NCI-H446 treated with DMSO at 0.1 percent for 48 hours (cell line): Measurements from ENCODE around the gene SLC1A1.
A peak's percentile ranks its signal among the peaks of the same experiment; 100 is the strongest.
"Not testable (repeated sequence)": the region's sequence is repeated elsewhere in the genome, so short reads cannot be mapped to it uniquely, and the experiment has no call there.

ENCODE experiments used
- DNase-seq: peaks from one replicate; lab custom pipeline; 2025; lab: John Stamatoyannopoulos, UW

SLC1A1 gene

GRCh38 chr9:4579001-4579400, 88.7 kb downstream of the SLC1A1 start:
- DNase-seq = peak; percentile 57

GRCh38 chr9:4581035-4581760, 90.9 kb downstream of the SLC1A1 start:
- no peak for DNase-seq

- no peak for DNase-seq
Observed at GRCh38 chr9:4581861-4582565, 91.7 kb downstream of the SLC1A1 start.

- no peak for DNase-seq
Observed at GRCh38 chr9:4583001-4583400, 92.7 kb downstream of the SLC1A1 start.

- DNase-seq = no peak
Observed at GRCh38 chr9:4584636-4585035, 94.4 kb downstream of the SLC1A1 start.

- no peak for DNase-seq
Observed at GRCh38 chr9:4585135-4585534, 94.9 kb downstream of the SLC1A1 start.

GRCh38 chr9:4588721-4589120, 98.5 kb downstream of the SLC1A1 start:
- no peak for DNase-seq

- no peak for DNase-seq
Observed at GRCh38 chr9:4590430-4591122, 100.3 kb downstream of the SLC1A1 start.

GRCh38 chr9:4591123-4591500, 100.8 kb downstream of the SLC1A1 start:
- no peak for DNase-seq

GRCh38 chr9:4592295-4592694, 102.0 kb downstream of the SLC1A1 start:
- DNase-seq = no peak

- DNase-seq = no peak
Observed at GRCh38 chr9:4592886-4593285, 102.6 kb downstream of the SLC1A1 start.

- no peak for DNase-seq
Observed at GRCh38 chr9:4594545-4594944, 104.3 kb downstream of the SLC1A1 start.

GRCh38 chr9:4594994-4595393, 104.7 kb downstream of the SLC1A1 start:
- DNase-seq = no peak

GRCh38 chr9:4596165-4596922, 106.1 kb downstream of the SLC1A1 start:
- no peak for DNase-seq

GRCh38 chr9:4600368-4600767, 110.1 kb downstream of the SLC1A1 start:
- no peak for DNase-seq

- DNase-seq = no peak
Observed at GRCh38 chr9:4603830-4604229, 113.6 kb downstream of the SLC1A1 start.

GRCh38 chr9:4604678-4605095, 114.4 kb downstream of the SLC1A1 start:
- peak; percentile 46 for DNase-seq

GRCh38 chr9:4606033-4606432, 115.8 kb downstream of the SLC1A1 start:
- DNase-seq = not testable (repeated sequence)

GRCh38 chr9:4614627-4615026, 124.4 kb downstream of the SLC1A1 start:
- DNase-seq = no peak

GRCh38 chr9:4615251-4615650, 125.0 kb downstream of the SLC1A1 start:
- DNase-seq = no peak

- no peak for DNase-seq
Observed at GRCh38 chr9:4615778-4616177, 125.5 kb downstream of the SLC1A1 start.

GRCh38 chr9:4617752-4618151, 127.5 kb downstream of the SLC1A1 start:
- no peak for DNase-seq
